RKO (cell line): ENCODE results near the gene RRP15.

Experiments used
- DNase-seq: peaks from one replicate; pipeline ENCODE4 v3.0.0-alpha.2; 2016; ENCODE audit warnings: low spot score

The RRP15 gene

GRCh38 chr1:218362418-218363076 is 77.5 kb downstream of the RRP15 start:
- no peak for DNase-seq

- no peak for DNase-seq
These were observed 78.0 kb downstream of the RRP15 start for GRCh38 chr1:218363141-218363540.

DNA sequence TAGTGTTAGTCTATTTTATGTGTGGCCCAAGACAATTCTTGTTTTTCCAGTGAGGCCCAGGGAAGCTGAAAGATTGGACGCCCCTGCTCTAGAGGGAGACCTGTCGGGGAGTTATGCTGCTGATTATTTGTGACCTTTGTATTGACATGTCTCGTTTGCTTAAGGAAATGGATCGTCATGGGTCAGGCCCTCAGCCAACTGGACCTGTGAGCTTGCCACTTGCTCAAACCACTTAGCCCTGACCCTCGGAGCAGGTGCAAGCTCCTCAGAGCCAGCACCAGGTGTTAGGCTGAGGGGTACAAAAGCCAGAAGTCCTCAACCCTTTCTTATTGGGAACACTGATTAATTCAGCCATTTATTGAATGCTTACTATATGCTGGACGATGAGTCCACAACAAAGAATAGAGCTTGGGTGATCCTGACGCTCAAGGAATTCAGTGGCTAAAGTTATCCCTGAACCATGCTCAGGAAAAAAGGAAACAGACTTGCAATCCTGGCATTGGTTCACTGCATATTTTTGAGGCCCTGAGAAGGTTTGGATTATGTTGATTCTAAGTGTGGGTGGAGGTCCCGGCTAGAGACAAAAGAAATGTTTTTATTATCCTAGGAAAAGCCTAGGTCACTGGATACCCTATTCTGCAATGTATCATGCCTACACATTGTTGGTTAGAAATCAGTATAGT is 79.1 kb downstream of the RRP15 start:
- no peak for DNase-seq

DNA sequence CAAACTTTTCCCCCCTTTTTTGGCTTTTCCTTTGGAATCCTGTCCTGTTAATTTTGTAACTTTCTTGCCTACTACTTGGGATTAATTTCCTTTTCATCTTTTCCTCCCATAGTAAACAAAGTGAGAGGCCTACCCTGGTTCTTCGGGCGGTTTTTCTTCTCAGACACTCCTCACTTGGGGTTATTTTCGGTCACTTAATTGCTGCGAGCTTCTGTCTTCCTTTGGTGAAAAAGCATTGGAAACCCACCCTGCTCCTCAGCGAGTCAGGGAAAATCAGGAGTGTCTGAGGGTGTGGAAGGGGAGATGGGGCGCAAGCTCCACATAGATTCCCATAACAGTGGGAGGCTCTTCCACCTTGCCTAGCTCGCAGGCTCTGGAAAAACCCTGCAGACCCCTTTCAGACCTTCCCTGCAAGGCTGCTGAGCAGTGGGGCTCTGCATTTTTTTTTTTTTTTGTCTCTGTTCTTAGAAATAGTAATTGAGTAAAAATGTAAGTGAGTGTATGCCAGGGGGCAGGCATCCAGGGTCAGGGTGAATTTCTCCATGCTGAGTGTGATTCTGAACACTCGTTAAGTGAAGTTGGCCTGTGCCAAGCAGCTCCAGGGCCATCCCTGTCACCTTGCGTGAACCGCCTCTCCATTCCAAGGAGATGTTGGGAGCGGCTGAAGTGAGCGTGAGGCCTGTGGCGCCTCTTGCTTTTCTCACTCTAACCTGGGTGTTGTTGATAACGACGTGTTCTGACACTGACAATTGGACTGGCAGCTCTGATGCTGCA is 80.3 kb downstream of the RRP15 start:
- no peak for DNase-seq

DNA sequence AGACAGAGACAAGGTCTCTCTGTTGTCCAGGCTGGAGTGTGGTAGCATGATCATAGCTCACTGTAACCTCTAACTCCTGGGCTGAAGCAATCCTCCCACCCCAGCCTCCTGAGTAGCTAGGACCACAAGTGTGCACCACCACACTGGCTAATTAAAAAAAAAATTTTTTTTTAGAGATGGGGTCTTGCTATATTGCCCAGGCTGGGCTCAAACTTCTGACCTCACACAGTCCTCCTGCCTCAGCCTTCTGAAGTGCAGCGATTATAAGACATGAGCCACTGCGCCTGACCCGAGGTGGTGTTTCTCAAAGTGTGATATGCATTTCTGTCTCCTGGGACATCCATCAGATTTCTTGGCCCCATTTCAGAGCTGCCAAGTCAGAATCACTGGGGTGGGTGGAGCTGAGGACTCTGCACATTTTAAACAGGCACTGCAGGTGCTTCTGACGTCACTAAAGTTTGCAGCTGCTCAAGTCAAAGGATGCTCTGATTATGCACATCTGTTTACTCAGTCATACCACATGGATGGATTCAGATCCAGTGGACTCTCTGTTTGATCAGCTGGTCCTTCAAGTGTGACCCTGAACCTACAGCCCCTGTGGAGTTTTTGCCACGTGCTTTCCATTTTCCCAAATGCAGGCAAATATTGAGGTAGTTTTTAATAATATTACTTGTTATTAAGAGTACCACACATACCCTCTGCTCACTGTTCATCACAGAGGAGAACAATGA is 81.4 kb downstream of the RRP15 start:
- DNase-seq, result no peak

DNA sequence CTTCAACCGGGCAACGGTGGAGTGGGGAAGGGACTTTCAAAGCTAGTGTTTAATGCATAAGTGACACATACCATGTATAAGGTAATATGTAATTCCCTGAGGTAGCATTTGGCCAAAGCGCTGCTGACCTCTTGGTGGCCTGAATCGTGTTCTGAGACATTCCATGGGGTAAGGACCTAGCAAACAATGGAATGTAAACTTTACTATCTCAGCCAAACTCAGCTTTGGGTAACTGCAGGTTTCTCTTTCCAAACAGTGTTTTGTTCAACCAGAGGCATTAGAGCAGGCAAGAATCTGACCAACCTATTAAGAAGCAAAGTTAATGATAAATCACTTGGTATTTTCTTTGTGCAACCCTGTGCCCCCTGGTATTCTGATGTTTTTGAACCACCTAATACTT is 82.0 kb downstream of the RRP15 start:
- no peak for DNase-seq

GRCh38 chr1:218368686-218369085 is 83.6 kb downstream of the RRP15 start:
- no peak for DNase-seq

- no peak for DNase-seq
These were observed 84.8 kb downstream of the RRP15 start for GRCh38 chr1:218369688-218370511.

DNA sequence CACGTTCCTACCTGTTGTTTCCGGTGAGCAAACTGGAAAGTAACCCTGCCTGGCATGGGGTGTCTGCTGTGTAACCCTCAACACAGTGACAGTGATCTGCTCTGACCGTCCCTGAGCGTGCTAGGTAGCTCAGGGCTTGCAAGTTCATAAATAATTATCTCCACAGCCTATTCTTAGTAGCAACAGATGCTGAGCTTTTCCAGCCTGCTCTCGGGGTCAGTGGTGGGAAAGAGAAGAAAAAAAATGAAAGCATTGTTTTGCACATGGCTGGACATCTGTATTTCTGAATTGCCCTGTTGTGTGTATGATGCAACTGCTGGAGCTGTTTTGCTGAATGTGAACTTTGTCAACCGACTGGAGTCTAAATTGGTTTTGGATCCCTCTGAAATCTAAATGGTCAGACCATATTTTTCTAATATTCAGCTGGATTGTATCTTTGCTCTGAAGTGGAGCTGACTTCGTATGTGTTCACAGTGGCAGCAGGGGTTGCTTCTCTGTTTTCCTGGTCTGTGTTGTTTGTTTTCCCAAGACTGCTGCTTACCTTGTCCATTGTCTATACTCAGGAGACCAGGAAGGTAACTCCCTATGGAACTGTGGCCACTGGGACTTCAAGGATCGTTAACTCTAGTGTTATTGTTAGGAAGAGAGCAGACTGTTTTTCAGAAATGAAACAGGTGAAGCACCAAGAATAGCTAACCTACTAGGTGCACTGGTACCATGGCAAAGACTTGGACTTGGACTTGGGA is 87.0 kb downstream of the RRP15 start:
- no peak for DNase-seq

- peak; percentile 12 for DNase-seq
These were observed 89.6 kb downstream of the RRP15 start for GRCh38 chr1:218374401-218375353.

GRCh38 chr1:218376722-218377121 is 91.6 kb downstream of the RRP15 start:
- DNase-seq, result no peak

GRCh38 chr1:218377143-218377660 is 92.1 kb downstream of the RRP15 start:
- peak; percentile 65 for DNase-seq

DNA sequence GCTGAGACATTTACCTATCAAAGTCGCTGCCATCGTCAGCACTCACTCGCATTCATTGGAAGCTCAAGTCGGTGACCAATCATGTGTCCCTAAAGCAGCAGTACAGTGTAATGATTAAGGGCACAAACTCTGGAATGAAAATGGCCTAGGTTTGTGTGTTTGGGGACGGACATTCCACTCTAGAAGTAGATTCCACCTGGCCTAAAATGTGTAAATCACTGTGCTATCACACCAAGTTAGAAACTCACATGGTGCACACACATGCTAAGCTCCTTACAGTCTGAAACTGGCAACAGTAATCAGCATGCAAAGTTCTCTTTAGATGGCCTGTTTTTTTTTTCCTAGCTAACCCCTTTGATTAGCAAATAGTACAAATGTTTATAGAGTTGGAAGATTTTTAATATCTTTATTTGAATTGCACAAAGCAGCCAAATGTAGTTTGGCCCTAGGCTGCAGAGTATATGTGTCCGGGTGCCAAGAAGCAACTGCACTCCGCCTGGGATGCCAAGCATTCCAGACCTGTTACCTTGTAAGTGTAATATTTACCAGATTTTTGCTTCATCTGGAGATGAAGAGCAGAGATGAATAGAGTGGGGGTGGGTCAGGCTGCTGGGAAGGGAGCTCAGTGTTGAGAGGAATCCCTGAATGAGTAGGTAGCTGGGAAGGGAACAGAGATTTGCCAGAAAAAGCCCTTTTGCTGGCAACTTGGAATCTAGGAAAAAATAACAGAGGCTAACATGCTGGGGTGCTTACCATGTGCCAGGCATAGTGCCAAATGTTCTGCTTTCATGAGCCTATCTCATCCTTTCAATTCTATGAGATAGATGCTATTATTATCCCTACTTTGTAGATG is 95.3 kb downstream of the RRP15 start:
- DNase-seq, result no peak

DNA sequence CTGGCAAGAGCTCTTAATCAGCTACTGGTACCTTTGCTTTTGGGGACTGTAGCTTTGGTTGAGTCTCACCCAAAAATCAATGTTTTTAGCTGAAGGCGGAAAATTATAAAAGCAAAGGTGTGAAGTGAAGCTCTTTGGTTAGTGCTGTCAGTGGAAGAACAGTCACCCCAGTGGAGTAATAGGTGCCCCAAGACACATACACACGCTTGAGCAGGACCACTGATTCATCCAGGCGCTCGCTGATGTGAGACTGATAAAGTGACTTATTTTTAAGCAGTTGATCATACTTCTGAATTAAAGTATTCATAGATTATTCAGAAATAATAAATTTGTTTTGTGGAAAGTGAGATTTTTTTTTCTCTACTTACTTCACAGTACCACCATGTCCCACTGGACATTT is 97.2 kb downstream of the RRP15 start:
- no peak for DNase-seq

GRCh38 chr1:218383051-218383450 is 98.0 kb downstream of the RRP15 start:
- no peak for DNase-seq

DNA sequence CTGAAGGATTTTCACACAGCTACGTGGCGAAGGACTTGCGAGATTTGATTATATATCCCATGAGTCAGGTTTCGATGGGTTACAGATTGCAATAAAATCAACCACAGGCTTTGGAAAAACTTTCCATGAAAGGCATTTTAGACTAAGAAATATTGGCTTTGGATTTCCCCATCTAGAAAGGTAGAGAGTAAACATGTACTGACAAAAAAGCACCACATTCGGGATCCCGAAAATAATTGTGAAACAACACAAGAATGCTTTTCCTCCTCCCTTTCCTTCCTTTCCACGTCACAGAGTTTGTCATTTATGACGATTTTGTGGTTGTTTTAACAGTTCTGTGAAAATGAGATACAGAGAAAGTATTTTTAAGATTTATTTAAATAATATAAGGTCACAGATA is 98.6 kb downstream of the RRP15 start:
- DNase-seq, result no peak

GRCh38 chr1:218384581-218384993 is 99.5 kb downstream of the RRP15 start:
- peak; percentile 1 for DNase-seq
